GM12801 (cell line): ENCODE measurements around the gene PTPRG.

Source experiments
- TF ChIP-seq, protein P1 (sequence below): IDR thresholded peaks from one replicate; pipeline ENCODE4 v1.5.1; 2011; ENCODE audit warnings: control low read depth; ENCODE audit not compliant: insufficient read length; ENCODE audit errors: extremely low read depth

Gene PTPRG

DNA sequence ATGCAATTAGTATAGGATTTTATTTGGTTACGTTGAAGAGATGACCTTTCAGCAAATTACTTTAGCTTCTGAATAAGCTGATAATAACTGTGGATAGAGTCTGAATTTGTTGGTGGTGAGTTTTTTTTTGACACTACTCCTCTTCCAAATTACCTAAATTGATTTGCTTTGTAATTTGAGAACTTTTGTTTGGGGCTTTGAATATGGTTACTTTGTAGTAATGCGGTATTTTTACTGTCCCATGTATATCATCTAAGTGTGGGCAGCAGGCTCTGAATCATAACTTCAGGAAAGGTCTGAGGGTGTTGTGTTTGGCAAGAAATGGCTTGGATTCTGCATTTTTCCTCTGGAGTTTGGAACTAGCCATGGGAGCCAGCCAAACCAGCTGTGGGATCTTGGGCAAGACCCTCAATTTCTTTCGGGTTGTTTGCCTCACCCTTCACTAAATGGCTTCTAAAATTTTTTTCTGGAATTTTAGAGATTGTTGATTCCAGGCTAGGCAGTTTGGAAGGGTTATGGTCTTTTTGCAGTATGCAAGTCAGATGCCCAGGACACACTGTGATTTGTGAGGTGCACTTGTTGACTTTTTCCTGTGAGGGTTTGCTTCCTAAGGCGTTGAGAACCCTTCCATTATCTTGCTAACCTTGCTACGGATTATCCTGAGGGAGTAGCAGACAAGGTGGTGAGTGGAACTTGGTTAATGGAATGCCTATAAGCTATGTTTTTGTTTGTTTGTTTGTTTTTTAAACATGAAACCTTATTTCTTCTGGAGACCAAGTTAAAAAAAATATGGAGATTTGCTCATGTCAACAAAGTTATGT is 10.4 kb downstream of the PTPRG start:
- TF ChIP-seq, protein P1, sequence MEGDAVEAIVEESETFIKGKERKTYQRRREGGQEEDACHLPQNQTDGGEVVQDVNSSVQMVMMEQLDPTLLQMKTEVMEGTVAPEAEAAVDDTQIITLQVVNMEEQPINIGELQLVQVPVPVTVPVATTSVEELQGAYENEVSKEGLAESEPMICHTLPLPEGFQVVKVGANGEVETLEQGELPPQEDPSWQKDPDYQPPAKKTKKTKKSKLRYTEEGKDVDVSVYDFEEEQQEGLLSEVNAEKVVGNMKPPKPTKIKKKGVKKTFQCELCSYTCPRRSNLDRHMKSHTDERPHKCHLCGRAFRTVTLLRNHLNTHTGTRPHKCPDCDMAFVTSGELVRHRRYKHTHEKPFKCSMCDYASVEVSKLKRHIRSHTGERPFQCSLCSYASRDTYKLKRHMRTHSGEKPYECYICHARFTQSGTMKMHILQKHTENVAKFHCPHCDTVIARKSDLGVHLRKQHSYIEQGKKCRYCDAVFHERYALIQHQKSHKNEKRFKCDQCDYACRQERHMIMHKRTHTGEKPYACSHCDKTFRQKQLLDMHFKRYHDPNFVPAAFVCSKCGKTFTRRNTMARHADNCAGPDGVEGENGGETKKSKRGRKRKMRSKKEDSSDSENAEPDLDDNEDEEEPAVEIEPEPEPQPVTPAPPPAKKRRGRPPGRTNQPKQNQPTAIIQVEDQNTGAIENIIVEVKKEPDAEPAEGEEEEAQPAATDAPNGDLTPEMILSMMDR, result no peak

DNA sequence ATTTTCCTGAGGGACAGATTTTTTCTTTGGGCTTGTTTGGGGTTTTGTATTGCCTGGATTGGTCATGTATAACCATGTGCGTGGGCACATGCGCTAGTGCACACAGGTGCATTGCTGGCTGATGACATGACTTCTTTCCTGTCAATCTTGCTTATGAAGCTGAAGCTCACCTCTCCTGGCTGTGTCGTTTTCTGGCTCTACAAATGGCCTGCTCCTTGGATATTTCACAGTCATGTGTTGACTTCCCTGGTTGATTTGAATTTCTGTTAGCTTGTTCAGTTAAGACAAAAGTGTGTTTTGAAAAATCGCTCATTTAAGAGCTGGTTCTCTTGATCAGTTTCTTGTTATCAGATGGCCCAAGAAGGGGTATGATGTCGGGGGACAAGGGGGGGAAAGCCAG is 11.5 kb downstream of the PTPRG start:
- TF ChIP-seq, protein P1, result no peak

DNA sequence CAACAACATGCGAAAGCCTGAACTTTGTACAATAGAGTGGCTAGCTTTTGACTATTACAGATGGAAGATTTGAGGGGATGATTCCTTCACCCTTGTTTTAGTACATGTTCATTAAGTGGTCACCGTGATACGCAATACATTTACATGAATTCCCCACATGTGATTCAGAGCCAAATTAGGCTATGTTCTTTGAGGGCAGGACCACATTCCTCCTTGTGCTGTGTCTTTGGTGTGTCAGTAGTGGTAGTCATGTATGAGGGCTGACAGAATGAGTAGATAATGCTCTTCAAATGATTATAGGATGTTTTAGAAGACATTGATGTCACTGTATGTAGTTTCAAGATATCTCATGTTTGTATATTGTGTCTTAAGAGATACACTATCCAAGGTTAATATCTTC is 12.1 kb downstream of the PTPRG start:
- TF ChIP-seq, protein P1, result no peak

DNA sequence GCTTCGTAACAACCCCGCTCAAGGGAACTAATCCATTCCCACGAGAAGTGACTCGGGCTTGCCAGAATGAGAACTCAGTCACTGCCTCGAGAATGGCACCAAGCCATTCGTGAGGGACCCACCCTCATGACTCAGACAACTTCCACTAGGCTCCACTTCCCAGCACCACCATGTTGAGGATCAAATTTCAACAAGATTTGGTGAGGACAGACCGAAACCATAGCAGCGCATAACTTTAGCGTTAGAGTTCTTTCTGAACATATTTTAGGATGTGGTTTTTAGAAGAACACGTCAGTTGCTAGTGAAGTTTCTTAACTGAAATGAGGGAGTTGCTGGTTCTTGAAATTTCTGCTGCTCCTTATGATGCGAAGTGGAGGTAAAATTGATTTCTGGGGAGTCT is 13.5 kb downstream of the PTPRG start:
- TF ChIP-seq, protein P1, result no peak

DNA sequence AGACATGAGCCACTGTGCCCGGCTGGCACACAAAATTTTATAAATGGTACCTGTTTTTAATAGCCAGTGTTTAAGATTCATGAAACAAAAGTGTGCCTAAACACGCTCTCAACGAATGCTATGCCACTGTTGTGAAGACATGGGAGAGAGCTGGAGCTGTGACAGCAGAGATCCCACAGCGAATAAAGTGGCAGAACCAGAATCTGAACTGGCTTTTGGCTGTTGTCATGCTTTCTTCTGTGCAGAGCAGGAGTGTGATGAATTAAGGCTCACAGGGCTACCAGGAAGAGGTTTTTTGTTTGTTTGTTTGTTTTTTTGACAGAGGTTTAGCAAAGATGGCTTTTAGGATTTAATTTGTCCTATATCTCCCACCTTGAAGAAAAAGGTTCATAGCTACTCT is 14.5 kb downstream of the PTPRG start:
- TF ChIP-seq, protein P1, result no peak

DNA sequence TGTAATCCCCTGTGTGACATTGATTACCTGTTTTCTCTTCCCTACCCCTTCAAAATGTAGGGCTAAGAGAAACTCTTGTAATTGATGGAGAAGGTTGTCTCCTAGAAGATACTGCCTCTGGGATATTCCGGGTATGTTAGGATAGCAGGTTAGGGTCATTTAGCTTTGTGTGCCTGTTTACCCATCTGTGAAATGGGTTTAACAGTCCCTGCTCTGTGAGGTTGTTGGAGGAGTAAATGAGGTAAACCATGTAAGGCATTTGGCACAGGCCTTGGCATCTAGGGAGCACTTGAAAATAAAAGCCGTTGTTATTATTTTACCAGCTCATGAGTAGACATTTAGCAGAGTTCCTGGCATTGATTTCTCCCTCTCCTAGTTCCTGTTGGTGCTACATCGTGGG is 16.4 kb downstream of the PTPRG start:
- TF ChIP-seq, protein P1, result no peak

DNA sequence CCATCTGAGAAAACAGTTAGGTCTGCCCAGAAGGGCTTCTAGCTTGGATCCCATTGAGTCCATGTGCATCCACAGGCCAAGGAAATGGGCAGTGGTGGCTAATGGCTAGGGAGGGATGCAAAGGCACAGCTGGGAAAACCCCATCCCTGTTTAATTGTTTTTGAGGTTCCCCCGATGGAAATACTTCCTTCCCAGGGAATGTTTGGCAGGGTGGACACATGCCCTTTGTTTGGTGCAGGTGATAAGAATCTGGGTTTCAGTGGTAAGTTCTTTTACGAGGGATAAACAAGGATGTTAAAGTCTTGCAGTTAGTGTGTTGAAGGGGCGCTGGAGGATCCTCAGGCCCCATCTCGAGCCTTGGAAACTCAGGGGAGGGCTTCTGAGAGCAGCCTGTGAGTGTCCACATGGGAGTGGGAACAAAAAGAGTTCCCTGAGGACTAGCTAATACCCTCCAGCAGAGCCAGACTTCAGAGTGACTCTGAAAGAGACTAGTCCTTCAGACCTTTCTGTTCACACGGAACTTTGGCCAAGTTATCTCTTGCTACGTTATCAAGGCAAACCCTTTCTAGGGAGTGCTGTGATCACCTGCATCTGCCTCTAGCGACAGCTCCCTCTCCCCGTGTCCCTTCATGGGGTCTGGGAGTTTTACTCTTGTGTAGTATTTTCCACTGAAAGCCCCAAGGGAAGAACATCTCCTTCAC is 17.4 kb downstream of the PTPRG start:
- TF ChIP-seq, protein P1, result no peak
